ENCODE results near the gene MEGF8. TPM values are rescaled to one million over a fixed set of nuclear protein-coding genes. Genes with fewer than 3 reads are reported as not detected.

MEGF8 gene
- total RNA-seq, 1 experiment from 2014 or later: 6.5 TPM

GRCh38 chr19:42374826-42375376 is 49.5 kb downstream of the MEGF8 start:
- no peak overlapping the region for H3K4me2 ChIP-seq (ENCODE audit: low read depth, low read length, poor library complexity, severe bottlenecking)
- H3K9me3 ChIP-seq (ENCODE audit: low read length): no peaks in the 10 kb centered on the region
- H3K9me2 ChIP-seq (replicated peaks; ENCODE audit: insufficient read depth, low read length): no peaks in the 10 kb centered on the region
- no peaks in the 10 kb centered on the region for H3K27me3 ChIP-seq (ENCODE audit: low read length)
- no peak for DNase-seq
- no peak overlapping the region for H3K4me3 ChIP-seq (ENCODE audit: low read length)
- no peaks in the 10 kb centered on the region for H3K36me3 ChIP-seq (ENCODE audit: insufficient read depth, low read length)
- no peak overlapping the region for H3K9ac ChIP-seq (ENCODE audit: low read length)
- no peaks in the 10 kb centered on the region for H4K20me1 ChIP-seq (ENCODE audit: insufficient read depth, low read depth, low read length)
- H3K79me2 ChIP-seq (ENCODE audit: low read length): no peaks in the 10 kb centered on the region
- no peak overlapping the region for H2AFZ ChIP-seq (ENCODE audit: low read length)
- no peaks in the 10 kb centered on the region for H3K4me1 ChIP-seq (ENCODE audit: low read length)
- H3K27ac ChIP-seq (ENCODE audit: low read length): no peak overlapping the region

- H3K4me3 ChIP-seq (ENCODE audit: low read length): no peak overlapping the region
- H3K9ac ChIP-seq (ENCODE audit: low read length): no peak overlapping the region
- H4K20me1 ChIP-seq (ENCODE audit: insufficient read depth, low read depth, low read length): no peaks in the 10 kb centered on the region
- no peaks in the 10 kb centered on the region for H3K9me2 ChIP-seq (replicated peaks; ENCODE audit: insufficient read depth, low read length)
- no peak overlapping the region for H3K4me2 ChIP-seq (ENCODE audit: low read depth, low read length, poor library complexity, severe bottlenecking)
- H3K9me3 ChIP-seq (ENCODE audit: low read length): no peaks in the 10 kb centered on the region
- DNase-seq: no peak
- H3K79me2 ChIP-seq (ENCODE audit: low read length): no peaks in the 10 kb centered on the region
- no peaks in the 10 kb centered on the region for H3K36me3 ChIP-seq (ENCODE audit: insufficient read depth, low read length)
- no peak overlapping the region for H2AFZ ChIP-seq (ENCODE audit: low read length)
- H3K27ac ChIP-seq (ENCODE audit: low read length): no peak overlapping the region
- no peaks in the 10 kb centered on the region for H3K27me3 ChIP-seq (ENCODE audit: low read length)
- H3K4me1 ChIP-seq (ENCODE audit: low read length): no peaks in the 10 kb centered on the region
Observed at GRCh38 chr19:42375415-42376176, 50.2 kb downstream of the MEGF8 start.

- Histone ChIP-seq H3K9ac (ENCODE audit: low read length) (no peak overlapping the region), H3K9me2 (replicated peaks; ENCODE audit: insufficient read depth, low read length) (no peaks in the 10 kb centered on the region), H3K4me3 (ENCODE audit: low read length) (no peak overlapping the region), H3K79me2 (ENCODE audit: low read length) (no peaks in the 10 kb centered on the region), H2AFZ (ENCODE audit: low read length) (no peak overlapping the region), H3K27ac (ENCODE audit: low read length) (no peak overlapping the region), H4K20me1 (ENCODE audit: insufficient read depth, low read depth, low read length) (no peaks in the 10 kb centered on the region), H3K4me1 (ENCODE audit: low read length) (no peaks in the 10 kb centered on the region), H3K4me2 (ENCODE audit: low read depth, low read length, poor library complexity, severe bottlenecking) (no peak overlapping the region), H3K27me3 (ENCODE audit: low read length) (no peaks in the 10 kb centered on the region), H3K9me3 (ENCODE audit: low read length) (no peaks in the 10 kb centered on the region), H3K36me3 (ENCODE audit: insufficient read depth, low read length) (no peaks in the 10 kb centered on the region)
- DNase-seq: no peak
Observed at GRCh38 chr19:42376177-42376555, 50.7 kb downstream of the MEGF8 start.

GRCh38 chr19:42378225-42379215 is 53.1 kb downstream of the MEGF8 start:
- Histone ChIP-seq H3K9me2 (replicated peaks; ENCODE audit: insufficient read depth, low read length) (no peaks in the 10 kb centered on the region), H3K27me3 (ENCODE audit: low read length) (no peaks in the 10 kb centered on the region), H3K79me2 (ENCODE audit: low read length) (no peaks in the 10 kb centered on the region), H3K36me3 (ENCODE audit: insufficient read depth, low read length) (no peaks in the 10 kb centered on the region), H2AFZ (ENCODE audit: low read length) (no peak overlapping the region), H3K9ac (ENCODE audit: low read length) (no peak overlapping the region), H3K27ac (ENCODE audit: low read length) (no peak overlapping the region), H3K4me2 (ENCODE audit: low read depth, low read length, poor library complexity, severe bottlenecking) (no peak overlapping the region), H4K20me1 (ENCODE audit: insufficient read depth, low read depth, low read length) (no peaks in the 10 kb centered on the region), H3K9me3 (ENCODE audit: low read length) (no peaks in the 10 kb centered on the region), H3K4me3 (ENCODE audit: low read length) (no peak overlapping the region), H3K4me1 (ENCODE audit: low read length) (no peaks in the 10 kb centered on the region)
- no peak for DNase-seq

GRCh38 chr19:42380155-42380554 is 54.7 kb downstream of the MEGF8 start:
- Histone ChIP-seq H3K79me2 (ENCODE audit: low read length) (no peaks in the 10 kb centered on the region), H3K9me2 (replicated peaks; ENCODE audit: insufficient read depth, low read length) (no peaks in the 10 kb centered on the region), H3K4me3 (ENCODE audit: low read length) (no peak overlapping the region), H3K27me3 (ENCODE audit: low read length) (no peaks in the 10 kb centered on the region), H2AFZ (ENCODE audit: low read length) (no peak overlapping the region), H3K4me1 (ENCODE audit: low read length) (no peaks in the 10 kb centered on the region), H3K9me3 (ENCODE audit: low read length) (no peaks in the 10 kb centered on the region), H3K27ac (ENCODE audit: low read length) (no peak overlapping the region), H3K9ac (ENCODE audit: low read length) (no peak overlapping the region), H3K4me2 (ENCODE audit: low read depth, low read length, poor library complexity, severe bottlenecking) (no peak overlapping the region), H3K36me3 (ENCODE audit: insufficient read depth, low read length) (no peaks in the 10 kb centered on the region), H4K20me1 (ENCODE audit: insufficient read depth, low read depth, low read length) (no peaks in the 10 kb centered on the region)
- no peak for DNase-seq

- Histone ChIP-seq H3K9me3 (ENCODE audit: low read length) (no peaks in the 10 kb centered on the region), H2AFZ (ENCODE audit: low read length) (peak overlapping the region; percentile 55; the same call in 1 of the 2 replicates), H4K20me1 (ENCODE audit: insufficient read depth, low read depth, low read length) (no peaks in the 10 kb centered on the region), H3K4me2 (ENCODE audit: low read depth, low read length, poor library complexity, severe bottlenecking) (peak overlapping the region; percentile 43), H3K79me2 (ENCODE audit: low read length) (no peaks in the 10 kb centered on the region), H3K4me3 (ENCODE audit: low read length) (peak overlapping the region; percentile 22; the same call in 1 of the 2 replicates), H3K27ac (ENCODE audit: low read length) (no peak overlapping the region), H3K9me2 (replicated peaks; ENCODE audit: insufficient read depth, low read length) (no peaks in the 10 kb centered on the region), H3K36me3 (ENCODE audit: insufficient read depth, low read length) (no peaks in the 10 kb centered on the region), H3K9ac (ENCODE audit: low read length) (no peak overlapping the region), H3K4me1 (ENCODE audit: low read length) (peaks cover 7% of the 10 kb centered on the region), H3K27me3 (ENCODE audit: low read length) (no peaks in the 10 kb centered on the region)
- peak; percentile 79 for DNase-seq
Observed at GRCh38 chr19:42386974-42387707, 61.7 kb downstream of the MEGF8 start.

GRCh38 chr19:42388851-42389489 is 63.5 kb downstream of the MEGF8 start:
- Histone ChIP-seq H3K9me3 (ENCODE audit: low read length) (no peaks in the 10 kb centered on the region), H3K4me2 (ENCODE audit: low read depth, low read length, poor library complexity, severe bottlenecking) (no peak overlapping the region)

More at GRCh38 chr19:42388851-42389489, 63.5 kb downstream of the MEGF8 start:
- H2AFZ ChIP-seq (ENCODE audit: low read length): no peak overlapping the region
- H3K9ac ChIP-seq (ENCODE audit: low read length): no peak overlapping the region
- H4K20me1 ChIP-seq (ENCODE audit: insufficient read depth, low read depth, low read length): no peaks in the 10 kb centered on the region
- DNase-seq: no peak
- H3K27me3 ChIP-seq (ENCODE audit: low read length): no peaks in the 10 kb centered on the region
- H3K4me1 ChIP-seq (ENCODE audit: low read length): peaks cover 7% of the 10 kb centered on the region
- no peaks in the 10 kb centered on the region for H3K9me2 ChIP-seq (replicated peaks; ENCODE audit: insufficient read depth, low read length)
- H3K27ac ChIP-seq (ENCODE audit: low read length): no peak overlapping the region
- no peaks in the 10 kb centered on the region for H3K79me2 ChIP-seq (ENCODE audit: low read length)
- H3K4me3 ChIP-seq (ENCODE audit: low read length): no peak overlapping the region
- H3K36me3 ChIP-seq (ENCODE audit: insufficient read depth, low read length): no peaks in the 10 kb centered on the region

Measured in Karpas-422 (cell line).